Tibial nerve (tissue), 3 donors: ENCODE results near the gene H6PD.

Experiments
- POLR2A ChIP-seq, 2 donors: fragments of 450-650 bp; IDR thresholded peaks; one replicate each; pipeline ENCODE4 v1.6.1; 2017; ENCODE audit warnings: antibody characterized with exemption in 2 of 2, mild to moderate bottlenecking in 2 of 2, moderate library complexity in 2 of 2
- TF ChIP-seq, protein P1 (sequence below), 5 experiments: fragments of 200-600 bp in 3 of 5; fragments of 450-650 bp in 2 of 5; sonication (generic) in 3 of 5; IDR thresholded peaks; one replicate each; pipeline ENCODE4 v1.5.1; 2016 to 2019; ENCODE audit warnings: antibody characterized with exemption in 5 of 5, mild to moderate bottlenecking in 3 of 5, moderate library complexity in 2 of 5

DNA sequence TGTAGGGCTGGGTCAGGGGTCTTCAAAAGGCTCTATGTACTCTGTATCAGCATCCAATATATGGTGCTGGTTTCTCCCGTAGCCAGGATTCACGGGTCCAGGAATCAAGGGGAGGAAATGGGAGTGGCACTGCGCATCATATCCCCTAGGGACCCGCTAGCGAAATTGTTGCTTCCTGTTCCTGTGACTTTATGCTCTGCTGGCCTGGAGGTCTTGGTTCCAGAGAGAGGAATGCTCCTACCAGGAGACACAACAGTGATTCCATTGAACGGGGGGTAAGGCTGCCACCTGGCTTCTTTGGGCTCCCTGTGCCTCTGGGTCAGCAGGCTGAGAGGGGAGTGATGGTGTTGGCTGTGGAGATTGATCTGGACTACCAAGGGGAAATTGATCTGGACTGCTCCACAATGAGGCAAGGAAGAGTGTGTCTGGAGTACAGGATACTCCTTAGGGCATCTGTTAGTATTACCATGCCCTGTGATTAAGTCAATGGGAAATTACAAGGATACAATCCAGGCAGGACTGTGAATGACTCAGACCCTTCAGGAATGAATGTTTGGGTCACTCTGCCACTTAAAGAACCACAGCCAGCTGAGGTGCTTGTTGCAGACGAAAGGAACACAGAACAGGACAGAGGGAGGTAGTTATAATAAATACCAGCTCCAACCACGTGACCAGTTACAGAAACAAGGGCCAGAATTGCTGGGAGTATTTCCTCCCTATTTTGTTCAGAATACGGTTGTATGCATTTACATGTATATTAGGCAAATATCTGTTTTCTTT lies 68.4 kb downstream of the H6PD start:
- TF ChIP-seq, protein P1, sequence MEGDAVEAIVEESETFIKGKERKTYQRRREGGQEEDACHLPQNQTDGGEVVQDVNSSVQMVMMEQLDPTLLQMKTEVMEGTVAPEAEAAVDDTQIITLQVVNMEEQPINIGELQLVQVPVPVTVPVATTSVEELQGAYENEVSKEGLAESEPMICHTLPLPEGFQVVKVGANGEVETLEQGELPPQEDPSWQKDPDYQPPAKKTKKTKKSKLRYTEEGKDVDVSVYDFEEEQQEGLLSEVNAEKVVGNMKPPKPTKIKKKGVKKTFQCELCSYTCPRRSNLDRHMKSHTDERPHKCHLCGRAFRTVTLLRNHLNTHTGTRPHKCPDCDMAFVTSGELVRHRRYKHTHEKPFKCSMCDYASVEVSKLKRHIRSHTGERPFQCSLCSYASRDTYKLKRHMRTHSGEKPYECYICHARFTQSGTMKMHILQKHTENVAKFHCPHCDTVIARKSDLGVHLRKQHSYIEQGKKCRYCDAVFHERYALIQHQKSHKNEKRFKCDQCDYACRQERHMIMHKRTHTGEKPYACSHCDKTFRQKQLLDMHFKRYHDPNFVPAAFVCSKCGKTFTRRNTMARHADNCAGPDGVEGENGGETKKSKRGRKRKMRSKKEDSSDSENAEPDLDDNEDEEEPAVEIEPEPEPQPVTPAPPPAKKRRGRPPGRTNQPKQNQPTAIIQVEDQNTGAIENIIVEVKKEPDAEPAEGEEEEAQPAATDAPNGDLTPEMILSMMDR (IDR thresholded peaks at IDR 0.05), result peak in 1 of 5 experiments; percentile 9
- no peak for TF ChIP-seq POLR2A (IDR thresholded peaks at IDR 0.05)
